ENCODE data around the gene NFKBIE. TPM values are rescaled to one million over a fixed set of nuclear protein-coding genes. Genes with fewer than 3 reads are reported as not detected.

Gene NFKBIE
- total and polyA plus RNA-seq, 2 of the 13 experiments (the other 11 are each of a cell fraction or from before 2014, with no cell fraction given), result 6.7 to 14.5 TPM

GRCh38 chr6:44301106-44301505 lies 35.8 kb upstream of the NFKBIE start:
- Histone ChIP-seq H3K4me2 (ENCODE audit: low read depth, low read length) (no peak overlapping the region), H3K4me3 (replicated peaks in 1 of 3; ENCODE audit: insufficient read depth in 1 of 3, low read depth in 2 of 3, low read length in 3 of 3) (no peak overlapping the region), H3K79me2 (ENCODE audit: insufficient read depth, low read length) (no peaks in the 10 kb centered on the region), H3K27me3 (ENCODE audit: control insufficient read depth in 1 of 2, insufficient read depth in 2 of 2, low read length in 2 of 2) (peaks cover 0 to 3% of the 10 kb centered on the region in 2 experiments; a peak in 1 of 5 replicates), H3K9me3 (ENCODE audit: low read length) (no peaks in the 10 kb centered on the region), H3K4me1 (ENCODE audit: insufficient read depth, low read length) (no peaks in the 10 kb centered on the region), H3K9ac (ENCODE audit: insufficient read depth, low read depth, low read length) (no peak overlapping the region), H2AFZ (ENCODE audit: low read length) (no peak overlapping the region), H3K36me3 (replicated peaks in 1 of 2; ENCODE audit: control insufficient read depth in 1 of 2, insufficient read depth in 2 of 2, low read length in 2 of 2) (peaks cover 43 to 46% of the 10 kb centered on the region in 2 experiments), H3K27ac (ENCODE audit: extremely low read length, insufficient read depth, low read length) (no peak overlapping the region), H4K20me1 (ENCODE audit: insufficient read depth, low read length) (no peaks in the 10 kb centered on the region)
- intact Hi-C loops (cut with micrococcal nuclease; ENCODE audit: unreplicated experiment) (no loop called here), in situ Hi-C loops (cut with HindIII; ENCODE audit: extremely low pct_ligation_motif_present, low pct_unique_long_range_greater_than_20kb) (no loop called here)
- POLR2A ChIA-PET, result no interaction called here
- FAIRE-seq (no peak), ATAC-seq (no peak), DNase-seq (ENCODE audit: low spot score) (no peak)
- WGBS (ENCODE audit: low lambda C conversion rate), result 95% methylated on average over 7 of the region's 8 CpGs
- CTCF ChIA-PET (ENCODE audit: low intra/inter-chr PET ratio, low total read pairs), result no interaction called here
- no peak for TF ChIP-seq ZNF121 (CRISPR knock-in tag; IDR thresholded peaks at IDR 0.05)
- TF ChIP-seq ZNF501 (CRISPR knock-in tag; IDR thresholded peaks at IDR 0.05), result no peak
- TF ChIP-seq PRPF4 (IDR thresholded peaks at IDR 0.05; ENCODE audit: low read depth, low read length, poor library complexity, severe bottlenecking), result no peak
- no peak for TF ChIP-seq ZFP36 (IDR thresholded peaks at IDR 0.05; ENCODE audit: borderline replicate concordance, low read depth, low read length, partially characterized antibody)
- no peak for TF ChIP-seq ZNF790 (CRISPR knock-in tag; IDR thresholded peaks at IDR 0.05; ENCODE audit: borderline replicate concordance)
- TF ChIP-seq, protein P1, sequence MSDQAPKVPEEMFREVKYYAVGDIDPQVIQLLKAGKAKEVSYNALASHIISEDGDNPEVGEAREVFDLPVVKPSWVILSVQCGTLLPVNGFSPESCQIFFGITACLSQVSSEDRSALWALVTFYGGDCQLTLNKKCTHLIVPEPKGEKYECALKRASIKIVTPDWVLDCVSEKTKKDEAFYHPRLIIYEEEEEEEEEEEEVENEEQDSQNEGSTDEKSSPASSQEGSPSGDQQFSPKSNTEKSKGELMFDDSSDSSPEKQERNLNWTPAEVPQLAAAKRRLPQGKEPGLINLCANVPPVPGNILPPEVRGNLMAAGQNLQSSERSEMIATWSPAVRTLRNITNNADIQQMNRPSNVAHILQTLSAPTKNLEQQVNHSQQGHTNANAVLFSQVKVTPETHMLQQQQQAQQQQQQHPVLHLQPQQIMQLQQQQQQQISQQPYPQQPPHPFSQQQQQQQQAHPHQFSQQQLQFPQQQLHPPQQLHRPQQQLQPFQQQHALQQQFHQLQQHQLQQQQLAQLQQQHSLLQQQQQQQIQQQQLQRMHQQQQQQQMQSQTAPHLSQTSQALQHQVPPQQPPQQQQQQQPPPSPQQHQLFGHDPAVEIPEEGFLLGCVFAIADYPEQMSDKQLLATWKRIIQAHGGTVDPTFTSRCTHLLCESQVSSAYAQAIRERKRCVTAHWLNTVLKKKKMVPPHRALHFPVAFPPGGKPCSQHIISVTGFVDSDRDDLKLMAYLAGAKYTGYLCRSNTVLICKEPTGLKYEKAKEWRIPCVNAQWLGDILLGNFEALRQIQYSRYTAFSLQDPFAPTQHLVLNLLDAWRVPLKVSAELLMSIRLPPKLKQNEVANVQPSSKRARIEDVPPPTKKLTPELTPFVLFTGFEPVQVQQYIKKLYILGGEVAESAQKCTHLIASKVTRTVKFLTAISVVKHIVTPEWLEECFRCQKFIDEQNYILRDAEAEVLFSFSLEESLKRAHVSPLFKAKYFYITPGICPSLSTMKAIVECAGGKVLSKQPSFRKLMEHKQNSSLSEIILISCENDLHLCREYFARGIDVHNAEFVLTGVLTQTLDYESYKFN (CRISPR knock-in tag; conservative IDR thresholded peaks at IDR 0.05), result no peak
- no TSS peak for BruUV-seq (replicated peaks)

Measured in HepG2 (cell line).